ENCODE measurements around the gene SWAP70.
"Not testable (repeated sequence)": the region's sequence is repeated elsewhere in the genome, so short reads cannot be mapped to it uniquely, and the experiment has no call there.

Gene SWAP70

GRCh38 chr11:9617940-9618339, 45.9 kb upstream of the SWAP70 start:
- Histone ChIP-seq H3K27me3 (ENCODE audit: insufficient read depth, low read depth) (no peaks in the 10 kb centered on the region), H2AFZ (ENCODE audit: low read depth) (no peak overlapping the region), H3K36me3 (ENCODE audit: insufficient read depth) (no peaks in the 10 kb centered on the region), H4K20me1 (ENCODE audit: insufficient read depth) (no peaks in the 10 kb centered on the region), H3K4me3 (IDR thresholded peaks at IDR 0.05; ENCODE audit: insufficient read depth, low read depth, low read length) (no peak overlapping the region), H3K4me1 (ENCODE audit: low read depth, poor library complexity, severe bottlenecking) (peaks cover 2% of the 10 kb centered on the region), H3K4me2 (no peak overlapping the region), H3K27ac (no peak overlapping the region), H3K9ac (no peak overlapping the region), H3K79me2 (ENCODE audit: insufficient read depth, low read depth) (no peaks in the 10 kb centered on the region)
- TF ChIP-seq, protein P1, sequence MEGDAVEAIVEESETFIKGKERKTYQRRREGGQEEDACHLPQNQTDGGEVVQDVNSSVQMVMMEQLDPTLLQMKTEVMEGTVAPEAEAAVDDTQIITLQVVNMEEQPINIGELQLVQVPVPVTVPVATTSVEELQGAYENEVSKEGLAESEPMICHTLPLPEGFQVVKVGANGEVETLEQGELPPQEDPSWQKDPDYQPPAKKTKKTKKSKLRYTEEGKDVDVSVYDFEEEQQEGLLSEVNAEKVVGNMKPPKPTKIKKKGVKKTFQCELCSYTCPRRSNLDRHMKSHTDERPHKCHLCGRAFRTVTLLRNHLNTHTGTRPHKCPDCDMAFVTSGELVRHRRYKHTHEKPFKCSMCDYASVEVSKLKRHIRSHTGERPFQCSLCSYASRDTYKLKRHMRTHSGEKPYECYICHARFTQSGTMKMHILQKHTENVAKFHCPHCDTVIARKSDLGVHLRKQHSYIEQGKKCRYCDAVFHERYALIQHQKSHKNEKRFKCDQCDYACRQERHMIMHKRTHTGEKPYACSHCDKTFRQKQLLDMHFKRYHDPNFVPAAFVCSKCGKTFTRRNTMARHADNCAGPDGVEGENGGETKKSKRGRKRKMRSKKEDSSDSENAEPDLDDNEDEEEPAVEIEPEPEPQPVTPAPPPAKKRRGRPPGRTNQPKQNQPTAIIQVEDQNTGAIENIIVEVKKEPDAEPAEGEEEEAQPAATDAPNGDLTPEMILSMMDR (conservative IDR thresholded peaks at IDR 0.05; ENCODE audit: low read depth, low read length) = no peak

- Histone ChIP-seq H3K4me1 (ENCODE audit: low read depth, poor library complexity, severe bottlenecking) (no peaks in the 10 kb centered on the region), H3K4me3 (IDR thresholded peaks at IDR 0.05; ENCODE audit: insufficient read depth, low read depth, low read length) (no peak overlapping the region), H4K20me1 (ENCODE audit: insufficient read depth) (no peaks in the 10 kb centered on the region), H3K36me3 (ENCODE audit: insufficient read depth) (no peaks in the 10 kb centered on the region), H3K4me2 (no peak overlapping the region), H3K27ac (no peak overlapping the region), H3K9ac (no peak overlapping the region), H3K79me2 (ENCODE audit: insufficient read depth, low read depth) (no peaks in the 10 kb centered on the region), H2AFZ (ENCODE audit: low read depth) (no peak overlapping the region), H3K27me3 (ENCODE audit: insufficient read depth, low read depth) (no peaks in the 10 kb centered on the region)
- TF ChIP-seq, protein P1 (conservative IDR thresholded peaks at IDR 0.05; ENCODE audit: low read depth, low read length) = no peak
Observed at GRCh38 chr11:9619004-9619403, 44.9 kb upstream of the SWAP70 start.

GRCh38 chr11:9619971-9620370, 43.9 kb upstream of the SWAP70 start:
- H3K79me2 ChIP-seq (ENCODE audit: insufficient read depth, low read depth) = no peaks in the 10 kb centered on the region
- H3K36me3 ChIP-seq (ENCODE audit: insufficient read depth) = no peaks in the 10 kb centered on the region
- TF ChIP-seq, protein P1 (conservative IDR thresholded peaks at IDR 0.05; ENCODE audit: low read depth, low read length) = no peak
- H3K9ac ChIP-seq = no peak overlapping the region
- H4K20me1 ChIP-seq (ENCODE audit: insufficient read depth) = no peaks in the 10 kb centered on the region
- no peak overlapping the region for H3K4me3 ChIP-seq (IDR thresholded peaks at IDR 0.05; ENCODE audit: insufficient read depth, low read depth, low read length)
- no peak overlapping the region for H2AFZ ChIP-seq (ENCODE audit: low read depth)
- no peak overlapping the region for H3K4me2 ChIP-seq
- no peaks in the 10 kb centered on the region for H3K4me1 ChIP-seq (ENCODE audit: low read depth, poor library complexity, severe bottlenecking)
- no peaks in the 10 kb centered on the region for H3K27me3 ChIP-seq (ENCODE audit: insufficient read depth, low read depth)
- no peak overlapping the region for H3K27ac ChIP-seq

GRCh38 chr11:9622353-9622752, 41.5 kb upstream of the SWAP70 start:
- H3K79me2 ChIP-seq (ENCODE audit: insufficient read depth, low read depth); H3K4me2 ChIP-seq; H3K9ac ChIP-seq; H3K4me1 ChIP-seq (ENCODE audit: low read depth, poor library complexity, severe bottlenecking); H3K36me3 ChIP-seq (ENCODE audit: insufficient read depth); H3K27me3 ChIP-seq (ENCODE audit: insufficient read depth, low read depth); H4K20me1 ChIP-seq (ENCODE audit: insufficient read depth); H3K4me3 ChIP-seq (IDR thresholded peaks at IDR 0.05; ENCODE audit: insufficient read depth, low read depth, low read length); H2AFZ ChIP-seq (ENCODE audit: low read depth); H3K27ac ChIP-seq: not testable (repeated sequence)

- H3K9ac ChIP-seq; H3K79me2 ChIP-seq (ENCODE audit: insufficient read depth, low read depth); H3K4me2 ChIP-seq; H2AFZ ChIP-seq (ENCODE audit: low read depth); H3K27me3 ChIP-seq (ENCODE audit: insufficient read depth, low read depth); H3K36me3 ChIP-seq (ENCODE audit: insufficient read depth); H3K4me1 ChIP-seq (ENCODE audit: low read depth, poor library complexity, severe bottlenecking); H3K27ac ChIP-seq; H3K4me3 ChIP-seq (IDR thresholded peaks at IDR 0.05; ENCODE audit: insufficient read depth, low read depth, low read length); H4K20me1 ChIP-seq (ENCODE audit: insufficient read depth): not testable (repeated sequence)
Observed at GRCh38 chr11:9623053-9623452, 40.8 kb upstream of the SWAP70 start.

Data from KMS-11 (cell line).